Keratinocyte (primary cell): ENCODE measurements around the gene FBXO33. TPM values are rescaled to one million over a fixed set of nuclear protein-coding genes. Genes with fewer than 3 reads are reported as not detected.

Experiments used
- DNase-seq: peaks from one replicate; pipeline ENCODE4 v3.0.0-alpha.2; 2011; ENCODE audit warnings: low read depth, missing footprints, low spot score
- FAIRE-seq: peaks from 2 replicates; lab custom pipeline; 2011; peaks lifted over from hg19 to GRCh38; lab: Jason Lieb, UNC
- H2AFZ ChIP-seq: 2 replicates; pipeline ENCODE4 v1.6.0; 2012; ENCODE audit warnings: low read length, control low read depth, inconsistent platforms; ENCODE audit not compliant: control insufficient read depth
- H3K27ac ChIP-seq: 2 replicates; pipeline ENCODE4 v1.5.1; 2011; ENCODE audit warnings: low read length; ENCODE audit not compliant: control insufficient read depth, insufficient read depth
- H3K27me3 ChIP-seq: 3 replicates; pipeline ENCODE4 v1.6.0; 2011; ENCODE audit warnings: low read length; ENCODE audit not compliant: control insufficient read depth, insufficient read depth; ENCODE audit errors: extremely low read depth
- H3K36me3 ChIP-seq, 2 experiments: 2 replicates in 1 of 2; 3 replicates in 1 of 2; pipeline ENCODE4 v1.5.1; 2011; ENCODE audit warnings: low read length in 2 of 2, mild to moderate bottlenecking in 1 of 2; ENCODE audit not compliant: control insufficient read depth in 2 of 2, insufficient read depth in 2 of 2; ENCODE audit errors: extremely low read depth in 1 of 2
- H3K4me1 ChIP-seq: 3 replicates; pipeline ENCODE4 v1.5.1; 2011; ENCODE audit warnings: low read length; ENCODE audit not compliant: control insufficient read depth, insufficient read depth; ENCODE audit errors: extremely low read depth
- H3K4me2 ChIP-seq: 3 replicates; pipeline ENCODE4 v1.6.0; 2011; ENCODE audit warnings: low read depth, low read length; ENCODE audit not compliant: control insufficient read depth, insufficient read depth; ENCODE audit errors: extremely low read depth
- H3K4me3 ChIP-seq, 3 experiments: fragments of 200-600 bp in 1 of 3; sonication (generic) in 1 of 3; 2 replicates in 2 of 3; 3 replicates in 1 of 3; pipeline ENCODE4 v1.5.1; 2011 to 2016; ENCODE audit warnings: low read length in 3 of 3, mild to moderate bottlenecking in 3 of 3, control low read depth in 2 of 3, inconsistent platforms in 1 of 3, low read depth in 1 of 3, mixed read lengths in 1 of 3, mixed run types in 1 of 3, moderate library complexity in 1 of 3; ENCODE audit not compliant: control insufficient read depth in 2 of 3, insufficient read depth in 2 of 3; ENCODE audit errors: extremely low read depth in 1 of 3
- H3K79me2 ChIP-seq: 2 replicates; pipeline ENCODE4 v1.6.0; 2012; ENCODE audit warnings: low read length; ENCODE audit not compliant: control insufficient read depth, insufficient read depth
- H3K9ac ChIP-seq: 3 replicates; pipeline ENCODE4 v1.6.0; 2011; ENCODE audit warnings: low read length; ENCODE audit not compliant: control insufficient read depth, insufficient read depth; ENCODE audit errors: extremely low read depth
- H3K9me1 ChIP-seq: 3 replicates; pipeline ENCODE4 v1.6.0; 2011; ENCODE audit warnings: low read length; ENCODE audit not compliant: control insufficient read depth, insufficient read depth; ENCODE audit errors: extremely low read depth
- H3K9me3 ChIP-seq: 2 replicates; pipeline ENCODE4 v1.5.1; 2012; ENCODE audit warnings: low read depth, low read length; ENCODE audit not compliant: control insufficient read depth
- H4K20me1 ChIP-seq: 3 replicates; pipeline ENCODE4 v1.6.0; 2011; ENCODE audit warnings: low read length; ENCODE audit not compliant: control insufficient read depth, insufficient read depth; ENCODE audit errors: extremely low read depth
- CTCF ChIP-seq, 3 experiments: IDR thresholded peaks in 1 of 3; conservative IDR thresholded peaks in 1 of 3; optimal IDR thresholded peaks in 1 of 3; 2 replicates in 2 of 3; 3 replicates in 1 of 3; pipeline versions ENCODE3 to v1.5.1; 2011; ENCODE audit warnings: low read length in 3 of 3, mild to moderate bottlenecking in 3 of 3, moderate library complexity in 2 of 3, control low read depth in 1 of 3, inconsistent platforms in 1 of 3; ENCODE audit not compliant: insufficient read depth in 2 of 3; ENCODE audit errors: extremely low read depth in 1 of 3
- EZH2 ChIP-seq: IDR thresholded peaks from one replicate; pipeline ENCODE4 v1.6.1; 2012; ENCODE audit warnings: inconsistent platforms, mild to moderate bottlenecking, low read length, moderate library complexity
- dilution Hi-C: fragments of 300-500 bp; cut with MboI; formaldehyde crosslinking; loops from one replicate; pipeline ENCODE4 v1.7.0; 2020; ENCODE audit warnings: low sequenced_read_pairs; ENCODE audit not compliant: extremely low pct_ligation_motif_present
- polyA plus RNA-seq, 5 experiments: library from polyadenylated mRNA; depleted of rRNA in 3 of 5; stranded (reverse) in 3 of 5; stranded (forward) in 1 of 5; unstranded in 1 of 5; fragments of >200 nt; gene quantifications; 1 replicate in 1 of 5; 2 replicates in 3 of 5; 3 replicates in 1 of 5; pipeline versions ENCODE4 v1.2.1 to v1.2.3, GENCODE V29; 2011 to 2012; ENCODE audit warnings: missing spikeins in 2 of 5, low read depth in 1 of 5, low replicate concordance in 1 of 5

Gene FBXO33
- polyA plus RNA-seq, 1 donor (not counting 4 experiments of a cell fraction or from before 2014, with no cell fraction given) = 12.0 TPM

- DNase-seq (no peak), FAIRE-seq (no peak)
- Histone ChIP-seq H2AFZ (no peak overlapping the region), H3K79me2 (no peaks in the 10 kb centered on the region), H3K27me3 (no peaks in the 10 kb centered on the region), H3K9ac (no peak overlapping the region), H3K4me2 (no peak overlapping the region), H3K4me1 (no peaks in the 10 kb centered on the region), H3K9me1 (no peaks in the 10 kb centered on the region), H3K27ac (no peak overlapping the region), H3K4me3 (no peak overlapping the region), H3K36me3 (peaks cover 2 to 3% of the 10 kb centered on the region in 2 experiments), H3K9me3 (no peaks in the 10 kb centered on the region), H4K20me1 (no peaks in the 10 kb centered on the region)
- TF ChIP-seq EZH2 (no peak), CTCF (optimal IDR thresholded peaks at IDR 0.05 in 1 of 3, IDR thresholded peaks at IDR 0.05 in 1 of 3, conservative IDR thresholded peaks at IDR 0.05 in 1 of 3; ENCODE audit: extremely low read depth in 1 of 3, insufficient read depth in 2 of 3, low read length in 3 of 3) (no peak)
- dilution Hi-C loops = no loop called here
Measured at GRCh38 chr14:39398382-39398781, 33.9 kb downstream of the FBXO33 start.

GRCh38 chr14:39396448-39396847 is 35.8 kb downstream of the FBXO33 start:
- no peak overlapping the region for H3K9ac ChIP-seq
- H4K20me1 ChIP-seq = no peaks in the 10 kb centered on the region
- H3K4me3 ChIP-seq = no peak overlapping the region
- FAIRE-seq = no peak
- H3K9me3 ChIP-seq = no peaks in the 10 kb centered on the region
- TF ChIP-seq EZH2 (no peak), CTCF (optimal IDR thresholded peaks at IDR 0.05 in 1 of 3, IDR thresholded peaks at IDR 0.05 in 1 of 3, conservative IDR thresholded peaks at IDR 0.05 in 1 of 3; ENCODE audit: extremely low read depth in 1 of 3, insufficient read depth in 2 of 3, low read length in 3 of 3) (no peak)
- H2AFZ ChIP-seq = no peak overlapping the region
- H3K9me1 ChIP-seq = no peaks in the 10 kb centered on the region
- dilution Hi-C loops = no loop called here
- DNase-seq = no peak
- H3K27ac ChIP-seq = no peak overlapping the region
- no peaks in the 10 kb centered on the region for H3K4me1 ChIP-seq
- H3K27me3 ChIP-seq = no peaks in the 10 kb centered on the region
- H3K79me2 ChIP-seq = no peaks in the 10 kb centered on the region
- no peak overlapping the region for H3K4me2 ChIP-seq
- peaks cover 2 to 3% of the 10 kb centered on the region in 2 experiments for H3K36me3 ChIP-seq
